ENCODE data around the gene DOP1B. TPM values are rescaled to one million over a fixed set of nuclear protein-coding genes. Genes with fewer than 3 reads are reported as not detected.

Gene DOP1B
- total RNA-seq, 1 experiment from 2014 or later, result 8.7 TPM

DNA sequence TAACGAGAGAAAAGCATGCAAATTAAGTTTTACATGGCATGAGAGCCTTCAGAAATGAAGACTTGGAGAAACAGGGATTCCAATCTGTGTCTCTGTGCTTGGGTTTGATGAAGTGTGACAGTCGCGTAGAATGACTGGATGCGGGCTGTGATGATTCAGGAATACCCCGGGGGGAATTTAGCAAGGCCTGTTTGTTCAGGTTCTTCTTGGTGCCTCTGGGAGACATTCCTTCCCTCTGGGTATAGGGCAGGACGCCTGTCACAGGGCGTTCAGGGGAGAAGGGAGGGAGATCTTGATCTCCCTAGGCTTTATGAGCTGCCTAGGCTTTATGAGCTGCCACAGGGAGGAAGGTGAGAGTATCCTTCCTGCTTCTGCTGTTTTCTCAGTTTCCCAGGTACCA lies 36.6 kb downstream of the DOP1B start:
- no peaks in the 10 kb centered on the region for H3K4me1 ChIP-seq (ENCODE audit: insufficient read depth, low read length)
- TF ChIP-seq, protein P1, sequence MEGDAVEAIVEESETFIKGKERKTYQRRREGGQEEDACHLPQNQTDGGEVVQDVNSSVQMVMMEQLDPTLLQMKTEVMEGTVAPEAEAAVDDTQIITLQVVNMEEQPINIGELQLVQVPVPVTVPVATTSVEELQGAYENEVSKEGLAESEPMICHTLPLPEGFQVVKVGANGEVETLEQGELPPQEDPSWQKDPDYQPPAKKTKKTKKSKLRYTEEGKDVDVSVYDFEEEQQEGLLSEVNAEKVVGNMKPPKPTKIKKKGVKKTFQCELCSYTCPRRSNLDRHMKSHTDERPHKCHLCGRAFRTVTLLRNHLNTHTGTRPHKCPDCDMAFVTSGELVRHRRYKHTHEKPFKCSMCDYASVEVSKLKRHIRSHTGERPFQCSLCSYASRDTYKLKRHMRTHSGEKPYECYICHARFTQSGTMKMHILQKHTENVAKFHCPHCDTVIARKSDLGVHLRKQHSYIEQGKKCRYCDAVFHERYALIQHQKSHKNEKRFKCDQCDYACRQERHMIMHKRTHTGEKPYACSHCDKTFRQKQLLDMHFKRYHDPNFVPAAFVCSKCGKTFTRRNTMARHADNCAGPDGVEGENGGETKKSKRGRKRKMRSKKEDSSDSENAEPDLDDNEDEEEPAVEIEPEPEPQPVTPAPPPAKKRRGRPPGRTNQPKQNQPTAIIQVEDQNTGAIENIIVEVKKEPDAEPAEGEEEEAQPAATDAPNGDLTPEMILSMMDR (conservative IDR thresholded peaks at IDR 0.05), result no peak
- H3K23me2 ChIP-seq (ENCODE audit: insufficient read length, low read depth, low read length, poor library complexity, severe bottlenecking), result no peaks in the 10 kb centered on the region

More for the DNA sequence above, 36.6 kb downstream of the DOP1B start:
- no peak overlapping the region for H2BK20ac ChIP-seq (ENCODE audit: low read depth, low read length, poor library complexity, severe bottlenecking)
- H3K4me2 ChIP-seq (ENCODE audit: insufficient read depth, insufficient read length, low read length), result no peak overlapping the region
- Mint-ChIP-seq H3K9me3 (no peaks in the 10 kb centered on the region), H3K4me1 (peaks cover 10 to 15% of the 10 kb centered on the region in 2 experiments), H3K4me3 (no peak overlapping the region), H3K27ac (peak overlapping the region in 2 of 3 experiments; percentile 5 to 71; a peak in 3 of 7 replicates), H3K36me3 (ENCODE audit: insufficient read depth in 1 of 3, low read depth in 3 of 3) (peaks cover 0 to 2% (median 0%) of the 10 kb centered on the region in 3 experiments; a peak in 1 of 7 replicates), H3K27me3 (ENCODE audit: low read depth) (no peaks in the 10 kb centered on the region)
- H3K9me3 ChIP-seq (ENCODE audit: control insufficient read depth, low read depth, low read length), result no peaks in the 10 kb centered on the region
- no peak overlapping the region for H3K23ac ChIP-seq (ENCODE audit: insufficient read length, low read depth, low read length)
- no peak overlapping the region for H2BK15ac ChIP-seq (ENCODE audit: low read depth, low read length)
- H4K91ac ChIP-seq (ENCODE audit: insufficient read length, low read depth, low read length), result no peak overlapping the region
- H3K9ac ChIP-seq (ENCODE audit: extremely low read depth, insufficient read length, low read length), result no peak overlapping the region
- H2BK12ac ChIP-seq (ENCODE audit: insufficient read length, low read depth, low read length), result no peak overlapping the region
- no peak overlapping the region for H2AFZ ChIP-seq (ENCODE audit: low read length)
- H3K56ac ChIP-seq (ENCODE audit: insufficient read length, low read depth, low read length), result no peak overlapping the region
- H3K79me2 ChIP-seq (ENCODE audit: insufficient read depth, low read length), result no peaks in the 10 kb centered on the region
- no peaks in the 10 kb centered on the region for H4K20me1 ChIP-seq (ENCODE audit: control insufficient read depth, insufficient read depth, insufficient read length)
- no peak overlapping the region for H3K4ac ChIP-seq (ENCODE audit: low read depth, low read length)
- H3K27me3 ChIP-seq (ENCODE audit: insufficient read depth, low read length), result no peaks in the 10 kb centered on the region
- no peak overlapping the region for H3T11ph ChIP-seq (ENCODE audit: low read length)
- H2AK5ac ChIP-seq (ENCODE audit: insufficient read length, low read length), result no peak overlapping the region
- no peak overlapping the region for H3K18ac ChIP-seq (ENCODE audit: insufficient read length, low read depth, low read length)
- no peak overlapping the region for H3K27ac ChIP-seq (ENCODE audit: insufficient read length, low read depth, low read length)
- no CpG with 5 or more reads among the region's 7 CpGs for WGBS (ENCODE audit: extremely low coverage, insufficient read length, low lambda C conversion rate)
- no peak overlapping the region for H4K5ac ChIP-seq (ENCODE audit: insufficient read length, low read depth, low read length)
- H2BK5ac ChIP-seq (ENCODE audit: insufficient read length, low read length), result no peak overlapping the region
- no peaks in the 10 kb centered on the region for H3K79me1 ChIP-seq (ENCODE audit: insufficient read depth, low read depth, low read length, poor library complexity, severe bottlenecking)
- no peak overlapping the region for H4K8ac ChIP-seq (replicated peaks; ENCODE audit: insufficient read length, low read depth, low read length)
- no peak overlapping the region for H2BK120ac ChIP-seq (ENCODE audit: low read depth, low read length, poor library complexity, severe bottlenecking)
- no peak overlapping the region for H3K14ac ChIP-seq (ENCODE audit: insufficient read depth, low read length)
- DNase-seq, result no peak
